Measurements from ENCODE around the gene WDR86.

WDR86 gene

DNA sequence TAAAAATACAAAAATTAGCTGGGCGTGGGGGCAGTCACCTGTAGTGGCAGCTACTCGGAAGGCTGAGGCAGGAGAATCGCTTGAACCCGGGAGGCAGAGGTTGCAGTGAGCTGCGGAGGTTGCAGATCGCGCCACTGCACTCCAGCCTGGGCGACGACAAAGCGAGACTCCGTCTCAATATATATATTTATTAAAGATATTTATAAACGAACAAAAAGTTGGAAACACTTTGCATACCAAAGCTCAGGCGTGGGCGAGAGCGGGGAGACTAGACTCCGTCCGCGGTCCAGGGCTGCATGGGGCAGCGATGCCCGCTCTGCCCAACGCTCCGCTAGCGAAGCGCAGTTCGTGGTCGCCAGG lies 38.0 kb upstream of the WDR86 start:
- FAIRE-seq, result no peak
- no peak for TF ChIP-seq CTCF (IDR thresholded peaks at IDR 0.05; ENCODE audit: insufficient read depth, missing control alignments)

DNA sequence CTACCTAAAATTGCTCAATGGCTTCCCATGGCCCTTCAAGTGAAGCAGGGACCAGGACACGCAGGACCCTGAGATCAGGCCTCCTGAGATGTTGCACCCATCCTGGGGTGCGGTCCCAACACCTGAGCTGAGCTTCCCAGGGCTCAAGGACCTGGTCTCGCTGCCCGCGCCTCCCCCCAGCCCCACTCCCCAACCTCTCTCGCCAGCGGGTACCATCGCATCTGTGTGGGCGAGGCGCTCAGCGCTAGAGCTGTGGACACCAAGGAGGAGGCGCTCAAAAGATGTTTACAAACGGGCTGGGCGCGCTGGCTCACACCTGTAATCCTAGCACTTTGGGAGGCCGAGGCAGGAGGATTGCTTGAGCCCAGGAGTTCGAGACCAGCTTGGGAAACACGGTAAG lies 37.5 kb upstream of the WDR86 start:
- FAIRE-seq (no peak), DNase-seq (ENCODE audit: insufficient read length, low spot score) (no peak)
- no peak for TF ChIP-seq CTCF (IDR thresholded peaks at IDR 0.05; ENCODE audit: insufficient read depth, missing control alignments)

More for the DNA sequence above, 38.0 kb upstream of the WDR86 start:
- no peak for DNase-seq (ENCODE audit: insufficient read length, low spot score)

GRCh38 chr7:151446412-151446811 lies 36.6 kb upstream of the WDR86 start:
- DNase-seq (ENCODE audit: insufficient read length, low spot score), result no peak
- no peak for TF ChIP-seq CTCF (IDR thresholded peaks at IDR 0.05; ENCODE audit: insufficient read depth, missing control alignments)
- no peak for FAIRE-seq

DNA sequence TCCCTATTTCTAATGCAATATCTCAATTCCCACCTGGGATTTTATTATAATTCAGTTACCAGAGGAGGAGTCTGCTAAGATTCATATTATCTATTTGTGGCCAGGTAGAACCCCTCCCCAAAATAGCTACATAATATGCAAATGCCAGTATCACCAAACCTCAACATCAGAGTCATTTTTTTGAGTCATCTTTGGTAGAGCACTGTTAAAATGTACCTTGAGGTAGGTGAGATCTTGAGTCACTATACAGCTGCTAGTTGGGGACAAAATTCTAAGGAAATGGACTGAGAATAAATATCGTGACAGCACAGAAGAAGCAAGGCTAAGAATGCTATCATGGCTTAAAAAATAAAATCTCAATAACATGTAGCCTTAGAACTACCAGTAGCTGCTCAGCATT lies 34.8 kb upstream of the WDR86 start:
- DNase-seq (ENCODE audit: insufficient read length, low spot score) (no peak), FAIRE-seq (no peak)

DNA sequence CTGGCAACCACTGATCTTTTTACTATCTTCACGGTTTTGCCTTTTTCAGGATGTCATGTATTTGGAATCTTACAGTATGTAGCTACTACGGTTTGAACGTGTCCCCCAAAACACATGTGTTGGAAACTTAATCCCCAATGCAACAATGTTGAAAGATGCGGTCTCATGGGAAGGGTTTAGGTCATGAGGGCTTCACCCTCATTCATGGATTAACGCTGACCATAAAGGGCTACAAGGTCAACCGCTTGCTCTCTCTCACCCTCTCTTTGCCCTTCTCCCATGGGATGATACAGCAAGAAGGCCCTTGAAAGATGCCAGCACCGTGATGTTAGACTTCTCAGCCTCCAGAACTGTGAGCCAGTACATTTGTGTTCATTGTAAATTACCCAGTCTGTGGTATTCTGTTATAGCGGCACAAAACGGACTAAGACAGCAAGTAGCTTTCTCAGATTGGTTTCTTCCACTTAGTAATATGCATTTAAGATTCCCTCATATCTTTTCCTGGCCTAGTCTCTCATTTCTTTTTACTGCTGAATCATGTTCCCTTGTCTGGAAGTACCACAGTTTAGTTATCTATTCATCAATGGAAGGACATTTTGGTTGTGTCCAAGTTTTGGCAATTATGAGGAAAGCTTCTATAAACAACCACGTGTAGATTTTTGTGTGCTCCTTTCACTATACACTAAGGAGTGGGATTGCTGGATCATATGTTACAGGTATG lies 33.1 kb upstream of the WDR86 start:
- DNase-seq (ENCODE audit: insufficient read length, low spot score) (no peak), FAIRE-seq (no peak)
- TF ChIP-seq CTCF (IDR thresholded peaks at IDR 0.05; ENCODE audit: insufficient read depth, missing control alignments), result no peak

More for the DNA sequence above, 34.8 kb upstream of the WDR86 start:
- no peak for TF ChIP-seq CTCF (IDR thresholded peaks at IDR 0.05; ENCODE audit: insufficient read depth, missing control alignments)

DNA sequence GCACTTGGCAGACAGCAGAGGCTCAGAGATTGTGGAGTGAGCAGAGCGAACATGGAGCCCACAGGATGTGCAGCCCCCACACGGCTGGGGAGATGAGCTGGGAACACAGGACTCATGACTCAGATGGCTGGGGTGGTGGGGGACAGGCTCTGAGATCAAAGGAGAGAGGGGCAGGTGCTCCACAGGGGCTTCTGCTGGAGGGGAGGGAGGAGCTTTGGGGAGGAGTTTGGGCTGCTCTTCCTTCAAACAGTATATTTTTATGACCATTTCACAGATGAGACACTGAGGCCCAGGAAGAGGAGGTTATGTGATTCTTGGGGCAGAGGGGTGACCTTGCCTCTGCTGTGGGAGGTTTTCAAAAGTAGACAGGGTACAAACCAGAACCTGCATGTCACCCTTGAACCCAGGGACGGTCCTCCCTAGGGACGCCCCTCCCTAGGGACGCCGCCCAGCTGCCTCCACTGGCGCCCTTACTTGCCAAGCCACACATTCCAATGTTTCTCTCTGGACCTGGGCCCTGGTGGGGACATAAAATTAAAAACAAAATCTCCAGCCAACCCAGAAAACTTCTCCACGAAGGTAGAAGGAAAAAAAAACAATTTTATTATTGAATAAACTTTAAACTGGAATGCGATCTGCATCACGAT lies 31.1 kb upstream of the WDR86 start:
- FAIRE-seq, result no peak
- no peak for TF ChIP-seq CTCF (IDR thresholded peaks at IDR 0.05; ENCODE audit: insufficient read depth, missing control alignments)
- no peak for DNase-seq (ENCODE audit: insufficient read length, low spot score)
